Measurements from ENCODE around the gene DPP3.
A peak's percentile ranks its signal among the peaks of the same experiment; 100 is the strongest.
"Not testable (repeated sequence)": the region's sequence is repeated elsewhere in the genome, so short reads cannot be mapped to it uniquely, and the experiment has no call there.

DPP3 gene

GRCh38 chr11:66539170-66539869 lies 59.1 kb downstream of the DPP3 start:
- DNase-seq = no peak

GRCh38 chr11:66539870-66540213 lies 59.6 kb downstream of the DPP3 start:
- no peak for DNase-seq

- DNase-seq = not testable (repeated sequence)
Measured at GRCh38 chr11:66540598-66540997, 60.4 kb downstream of the DPP3 start.

- DNase-seq = no peak
Measured at GRCh38 chr11:66541892-66542291, 61.7 kb downstream of the DPP3 start.

GRCh38 chr11:66542362-66542761 lies 62.1 kb downstream of the DPP3 start:
- DNase-seq = no peak

GRCh38 chr11:66543263-66544107 lies 63.3 kb downstream of the DPP3 start:
- no peak for DNase-seq

- DNase-seq = not testable (repeated sequence)
Measured at GRCh38 chr11:66544952-66545351, 64.7 kb downstream of the DPP3 start.

GRCh38 chr11:66545701-66546367 lies 65.6 kb downstream of the DPP3 start, which contains the start of gene ZDHHC24:
Gene ZDHHC24 (minus strand): TSS chr11:66546048. CDS start chr11:66546003, 45 bp downstream.
- peak; percentile 96 for DNase-seq

- no peak for DNase-seq
Measured at GRCh38 chr11:66546368-66546965, 66.2 kb downstream of the DPP3 start, which contains the start of gene ACTN3. Gene ACTN3 (plus strand): TSS chr11:66546903. CDS start chr11:66546938, 35 bp downstream.

GRCh38 chr11:66546966-66547661 lies 66.9 kb downstream of the DPP3 start:
- DNase-seq = no peak

GRCh38 chr11:66547662-66548009 lies 67.4 kb downstream of the DPP3 start:
- no peak for DNase-seq

- no peak for DNase-seq
Measured at GRCh38 chr11:66548041-66548440, 67.8 kb downstream of the DPP3 start.

GRCh38 chr11:66548774-66549630 lies 68.8 kb downstream of the DPP3 start:
- DNase-seq = no peak

- no peak for DNase-seq
Measured at GRCh38 chr11:66549696-66550095, 69.5 kb downstream of the DPP3 start.

GRCh38 chr11:66550887-66551286 lies 70.7 kb downstream of the DPP3 start:
- DNase-seq = no peak

GRCh38 chr11:66554602-66555001 lies 74.4 kb downstream of the DPP3 start:
- no peak for DNase-seq

GRCh38 chr11:66555416-66555815 lies 75.2 kb downstream of the DPP3 start:
- DNase-seq = no peak

- no peak for DNase-seq
Measured at GRCh38 chr11:66556086-66556485, 75.9 kb downstream of the DPP3 start.

GRCh38 chr11:66557733-66558326 lies 77.6 kb downstream of the DPP3 start:
- peak; percentile 28 for DNase-seq

Data from NCI-H1092 treated with DMSO at 0.1 percent for 48 hours (cell line).